HG03159 (cell line): ENCODE results near the gene RHOV.

ENCODE experiments used
- ATAC-seq: cut with Tn5 transposase; IDR thresholded peaks from one replicate; pipeline ENCODE4 v1.9.1; 2021; ENCODE audit warnings: mild to moderate bottlenecking, moderate library complexity; ENCODE audit not compliant: unreplicated experiment

RHOV gene

DNA sequence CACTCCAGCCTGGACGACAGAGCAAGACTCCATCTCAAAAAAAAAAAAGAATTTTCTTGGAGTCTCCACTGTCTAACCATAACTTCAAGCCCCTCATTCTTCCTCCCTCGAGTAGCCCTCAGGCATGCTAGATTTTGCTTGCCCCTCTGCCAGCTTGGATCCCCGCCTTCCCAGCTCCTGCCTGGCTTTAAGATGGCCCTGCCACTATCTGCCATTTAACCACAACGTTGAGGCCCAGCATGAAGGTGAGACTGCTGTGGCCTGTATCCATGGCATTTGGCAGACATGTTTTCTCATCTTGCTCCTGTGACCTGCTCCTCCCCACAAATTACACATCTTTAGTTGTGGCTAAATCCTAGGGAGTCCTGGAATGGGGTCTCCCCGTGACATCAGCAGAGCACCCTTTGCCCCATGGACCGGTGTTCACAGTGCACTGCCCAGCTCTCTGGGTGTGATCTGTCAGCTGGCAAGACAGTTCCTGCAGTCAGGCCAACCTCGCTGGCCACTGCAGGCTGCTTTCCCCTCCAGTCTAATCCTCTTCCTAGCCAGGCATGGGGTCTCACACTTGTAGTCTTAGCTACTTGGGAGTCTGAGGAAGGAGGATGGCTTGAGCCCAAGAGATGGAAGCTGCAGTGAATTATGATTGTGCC is 30.6 kb upstream of the RHOV start:
- no peak for ATAC-seq

DNA sequence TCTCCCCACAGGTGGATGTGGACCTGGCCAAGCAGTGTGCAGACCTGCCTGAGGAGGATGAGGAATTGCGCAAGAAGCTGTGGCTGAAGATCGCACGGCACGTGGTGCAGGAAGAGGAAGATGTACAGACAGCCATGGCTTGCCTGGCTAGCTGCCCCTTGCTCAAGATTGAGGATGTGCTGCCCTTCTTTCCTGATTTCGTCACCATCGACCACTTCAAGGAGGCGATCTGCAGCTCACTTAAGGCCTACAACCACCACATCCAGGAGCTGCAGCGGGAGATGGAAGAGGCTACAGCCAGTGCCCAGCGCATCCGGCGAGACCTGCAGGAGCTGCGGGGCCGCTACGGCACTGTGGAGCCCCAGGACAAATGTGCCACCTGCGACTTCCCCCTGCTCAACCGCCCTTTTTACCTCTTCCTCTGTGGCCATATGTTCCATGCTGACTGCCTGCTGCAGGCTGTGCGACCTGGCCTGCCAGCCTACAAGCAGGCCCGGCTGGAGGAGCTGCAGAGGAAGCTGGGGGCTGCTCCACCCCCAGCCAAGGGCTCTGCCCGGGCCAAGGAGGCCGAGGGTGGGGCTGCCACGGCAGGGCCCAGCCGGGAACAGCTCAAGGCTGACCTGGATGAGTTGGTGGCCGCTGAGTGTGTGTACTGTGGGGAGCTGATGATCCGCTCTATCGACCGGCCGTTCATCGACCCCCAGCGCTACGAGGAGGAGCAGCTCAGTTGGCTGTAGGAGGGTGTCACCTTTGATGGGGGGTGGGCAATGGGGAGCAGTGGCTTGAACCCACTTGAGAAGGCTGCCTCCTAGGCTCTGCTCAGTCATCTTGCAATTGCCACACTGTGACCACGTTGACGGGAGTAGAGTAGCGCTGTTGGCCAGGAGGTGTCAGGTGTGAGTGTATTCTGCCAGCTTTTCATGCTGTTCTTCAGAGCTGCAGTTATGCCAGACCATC is 28.8 kb upstream of the RHOV start:
- no peak for ATAC-seq

DNA sequence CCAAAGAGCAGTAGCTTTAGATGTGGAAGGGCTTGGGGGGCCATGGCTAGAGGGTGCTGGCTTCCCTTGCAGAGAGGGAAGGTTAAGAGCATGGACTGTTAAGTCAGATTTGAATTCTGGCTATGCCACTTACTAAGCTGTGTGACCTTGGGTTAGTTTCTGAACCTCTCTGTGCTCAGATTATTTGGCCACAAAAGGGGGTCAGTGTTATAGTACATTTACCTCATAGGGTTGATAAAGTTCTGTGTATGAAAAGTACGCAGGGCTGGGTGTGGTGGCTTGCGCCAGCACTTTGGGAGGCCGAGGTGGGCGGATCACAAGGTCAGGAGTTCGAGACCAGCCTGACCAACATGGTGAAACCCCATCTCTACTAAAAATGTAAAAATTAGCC is 27.0 kb upstream of the RHOV start:
- no peak for ATAC-seq

DNA sequence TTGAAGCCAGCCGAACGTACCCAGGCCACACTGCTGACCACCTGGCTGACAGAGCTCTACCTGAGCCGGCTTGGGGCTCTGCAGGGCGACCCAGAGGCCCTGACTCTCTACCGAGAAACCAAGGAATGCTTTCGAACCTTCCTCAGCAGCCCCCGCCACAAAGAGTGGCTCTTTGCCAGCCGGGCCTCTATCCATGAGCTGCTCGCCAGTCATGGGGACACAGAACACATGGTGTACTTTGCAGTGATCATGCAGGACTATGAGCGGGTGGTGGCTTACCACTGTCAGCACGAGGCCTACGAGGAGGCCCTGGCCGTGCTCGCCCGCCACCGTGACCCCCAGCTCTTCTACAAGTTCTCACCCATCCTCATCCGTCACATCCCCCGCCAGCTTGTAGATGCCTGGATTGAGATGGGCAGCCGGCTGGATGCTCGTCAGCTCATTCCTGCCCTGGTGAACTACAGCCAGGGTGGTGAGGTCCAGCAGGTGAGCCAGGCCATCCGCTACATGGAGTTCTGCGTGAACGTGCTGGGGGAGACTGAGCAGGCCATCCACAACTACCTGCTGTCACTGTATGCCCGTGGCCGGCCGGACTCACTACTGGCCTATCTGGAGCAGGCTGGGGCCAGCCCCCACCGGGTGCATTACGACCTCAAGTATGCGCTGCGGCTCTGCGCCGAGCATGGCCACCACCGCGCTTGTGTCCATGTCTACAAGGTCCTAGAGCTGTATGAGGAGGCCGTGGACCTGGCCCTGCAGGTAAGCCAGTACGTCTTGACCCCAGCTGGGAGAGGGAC is 26.4 kb upstream of the RHOV start:
- no peak for ATAC-seq

DNA sequence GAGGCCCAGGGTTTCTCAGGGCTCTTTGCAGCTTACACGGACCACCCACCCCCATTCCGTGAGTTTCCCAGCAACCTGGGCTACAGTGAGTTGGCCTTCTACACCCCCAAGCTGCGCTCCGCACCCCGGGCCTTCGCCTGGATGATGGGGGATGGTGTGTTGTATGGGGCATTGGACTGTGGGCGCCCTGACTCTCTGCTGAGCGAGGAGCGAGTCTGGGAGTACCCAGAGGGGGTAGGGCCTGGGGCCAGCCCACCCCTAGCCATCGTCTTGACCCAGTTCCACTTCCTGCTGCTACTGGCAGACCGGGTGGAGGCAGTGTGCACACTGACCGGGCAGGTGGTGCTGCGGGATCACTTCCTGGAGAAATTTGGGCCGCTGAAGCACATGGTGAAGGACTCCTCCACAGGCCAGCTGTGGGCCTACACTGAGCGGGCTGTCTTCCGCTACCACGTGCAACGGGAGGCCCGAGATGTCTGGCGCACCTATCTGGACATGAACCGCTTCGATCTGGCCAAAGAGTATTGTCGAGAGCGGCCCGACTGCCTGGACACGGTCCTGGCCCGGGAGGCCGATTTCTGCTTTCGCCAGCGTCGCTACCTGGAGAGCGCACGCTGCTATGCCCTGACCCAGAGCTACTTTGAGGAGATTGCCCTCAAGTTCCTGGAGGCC is 25.6 kb upstream of the RHOV start:
- no peak for ATAC-seq

DNA sequence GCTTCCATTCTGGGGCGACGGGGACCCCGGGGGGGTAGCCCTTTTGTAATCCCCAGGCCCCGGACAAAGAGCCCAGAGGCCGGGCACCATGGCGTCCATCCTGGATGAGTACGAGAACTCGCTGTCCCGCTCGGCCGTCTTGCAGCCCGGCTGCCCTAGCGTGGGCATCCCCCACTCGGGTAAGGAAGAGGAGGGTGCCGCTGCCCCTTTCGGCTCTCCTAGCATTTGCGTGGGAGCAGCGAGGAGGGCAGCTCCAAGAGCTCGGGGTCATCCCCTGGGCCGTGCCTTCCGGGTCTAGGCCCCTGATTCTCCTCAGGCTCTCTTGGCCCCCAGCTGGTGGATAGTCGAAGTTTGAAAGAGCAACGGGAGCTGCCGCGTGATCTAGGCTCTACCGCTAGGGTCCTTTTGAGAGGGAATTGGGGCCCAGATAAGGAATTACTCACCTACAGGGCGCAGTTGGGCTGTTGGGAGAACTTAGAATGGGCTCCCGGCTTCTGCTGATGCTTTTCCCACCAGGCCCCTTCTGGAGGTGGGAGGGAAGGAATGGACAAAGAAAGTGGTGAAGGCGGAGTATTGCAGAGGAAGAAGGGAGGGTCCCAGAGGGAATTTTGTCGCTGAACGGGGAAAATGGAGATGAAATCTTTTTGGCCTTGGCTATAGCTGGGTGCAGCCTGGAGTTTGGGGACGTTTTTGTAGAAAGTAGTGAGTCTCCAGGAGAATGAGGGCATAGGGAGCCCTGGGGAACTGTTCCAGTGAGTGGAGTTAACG is 20.8 kb upstream of the RHOV start:
- peak; percentile 53 for ATAC-seq

DNA sequence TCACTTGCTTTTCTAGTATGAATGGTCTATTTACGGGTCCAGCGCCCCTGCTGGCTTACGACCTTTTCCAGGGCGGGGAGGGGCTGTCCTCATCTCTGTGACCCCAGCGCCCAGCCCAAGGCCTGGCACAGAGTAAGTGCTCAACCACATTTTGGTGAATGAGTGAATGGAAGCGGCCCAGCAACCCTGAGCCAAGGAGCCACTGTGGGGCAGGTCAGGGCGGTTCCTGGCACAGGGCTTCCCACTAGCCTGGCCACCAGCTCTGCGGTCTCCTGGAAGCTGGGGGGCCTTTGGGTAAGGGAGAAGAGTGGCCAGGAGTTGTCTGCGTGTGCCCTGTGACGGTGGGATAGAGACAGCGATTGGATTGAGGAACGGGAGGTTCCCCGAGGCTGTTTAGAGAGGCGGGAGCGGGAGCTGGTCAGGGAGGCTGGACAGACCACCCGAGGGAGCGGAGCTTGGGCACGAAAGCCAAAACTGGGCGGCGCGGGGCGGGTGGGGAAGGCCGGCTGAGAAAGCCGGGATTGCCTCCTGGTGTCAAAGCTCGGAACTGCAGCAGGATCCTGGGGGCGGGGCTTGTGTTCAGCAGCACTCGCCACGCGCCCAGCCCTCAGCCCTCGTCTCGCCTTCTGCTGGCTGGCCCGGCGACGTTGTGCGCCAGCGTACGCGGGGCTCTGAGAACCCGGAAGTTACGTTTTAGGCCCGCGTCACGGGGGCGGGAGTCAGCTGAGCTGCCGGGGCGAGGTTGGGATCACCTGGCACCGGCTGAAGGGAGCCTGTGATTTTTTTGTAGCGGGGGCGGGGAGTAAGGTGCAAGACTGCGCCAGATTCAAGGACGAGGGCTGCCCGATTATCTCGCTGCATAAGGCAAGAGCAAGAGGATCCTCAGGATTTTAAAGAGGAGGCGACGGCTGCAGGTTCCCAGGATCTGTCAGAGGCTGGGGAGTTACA is 20.0 kb upstream of the RHOV start, which contains the start of gene VPS18:
Gene VPS18 (plus strand): TSS at position 718 of the 948 bp plus-strand sequence. CDS start 319 bp downstream, outside the sequence.
- peak; percentile 91 for ATAC-seq

DNA sequence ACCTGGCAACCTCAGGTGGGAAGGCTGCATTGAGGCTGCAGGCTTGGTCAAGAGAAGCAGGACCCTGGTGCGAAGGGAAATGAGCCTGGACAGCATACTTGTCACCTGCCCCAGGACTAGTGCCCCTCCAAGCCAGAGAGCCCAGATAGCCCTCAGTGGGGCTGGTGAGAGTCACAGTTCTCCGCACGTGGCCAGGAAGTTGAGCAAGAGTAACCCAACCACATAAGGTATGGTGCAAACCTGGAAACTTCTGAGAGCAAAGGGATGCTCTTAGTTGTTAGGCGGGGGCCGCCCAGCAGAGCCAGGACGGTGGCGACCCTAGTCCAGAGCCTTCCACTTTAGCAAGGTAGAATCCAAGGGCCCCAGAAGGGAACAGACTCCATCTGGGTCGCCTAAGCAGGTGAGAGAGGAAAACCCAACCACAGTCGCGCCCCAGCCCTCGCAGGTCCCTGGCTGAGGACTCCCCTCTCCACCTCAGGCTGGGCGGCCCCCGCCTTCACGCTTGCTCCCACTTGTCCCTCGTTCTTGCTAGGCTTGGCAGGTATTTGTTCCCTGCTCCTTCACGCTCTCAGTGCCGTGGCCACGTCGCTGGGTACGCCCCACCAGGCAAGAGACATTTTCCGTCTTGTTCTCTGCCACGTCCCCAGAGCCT is 19.1 kb upstream of the RHOV start:
- ATAC-seq: no peak

DNA sequence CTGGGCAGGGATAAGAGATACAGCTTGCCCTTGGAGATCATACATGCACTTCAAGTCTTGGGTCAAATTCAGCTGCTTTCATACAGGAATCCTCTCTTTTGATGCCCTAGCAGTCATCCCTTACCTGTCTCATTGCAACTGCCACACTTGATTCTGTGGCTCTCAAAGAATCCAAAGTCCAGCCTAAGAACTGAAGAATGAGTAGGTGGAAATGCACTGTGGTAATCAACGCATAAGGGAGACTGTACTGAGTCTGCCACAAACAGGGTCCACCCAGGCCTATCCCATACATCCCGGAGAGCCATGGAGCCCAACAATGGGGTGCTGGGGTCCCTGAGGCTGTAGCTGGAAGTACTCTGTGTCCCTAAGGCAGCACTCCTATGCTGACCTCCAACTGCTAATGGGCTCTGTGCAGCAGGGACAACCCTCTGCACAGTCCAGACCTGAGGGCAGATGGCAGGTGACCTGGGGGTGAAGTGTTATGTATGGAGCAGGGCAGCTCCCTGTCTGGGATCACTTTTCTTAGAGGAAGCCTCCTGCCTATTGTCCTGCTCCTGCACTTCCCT is 18.5 kb upstream of the RHOV start:
- ATAC-seq: no peak

DNA sequence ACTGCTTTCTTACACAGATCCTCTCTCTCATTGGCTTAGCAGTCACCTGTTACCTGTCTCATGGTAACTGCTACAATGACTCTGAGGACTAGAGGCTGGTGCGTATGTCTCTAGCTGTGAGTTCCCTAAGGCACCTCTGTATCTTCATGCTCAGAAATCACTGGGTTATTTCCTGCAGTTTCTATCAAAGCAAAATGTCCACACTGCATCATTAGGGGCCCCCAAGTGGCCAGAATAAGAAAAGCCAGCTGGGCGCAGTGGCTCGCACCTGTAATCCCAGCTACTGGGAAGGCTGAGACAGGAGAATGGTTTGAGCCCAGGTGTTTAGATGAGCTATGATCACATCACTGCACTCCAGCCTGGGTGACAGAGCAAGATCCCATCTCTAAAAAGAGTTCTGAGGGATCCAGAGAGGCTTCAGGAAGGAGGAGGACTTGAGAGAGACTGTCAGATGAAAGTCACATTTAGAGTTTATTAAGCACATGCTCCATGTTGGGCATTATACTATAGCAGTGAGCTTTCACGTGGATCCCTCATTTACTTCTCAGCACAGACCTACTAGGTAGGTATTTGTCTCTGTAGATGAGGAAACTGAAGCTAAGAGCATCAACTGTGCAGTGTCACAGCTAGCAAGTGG is 17.9 kb upstream of the RHOV start:
- no peak for ATAC-seq

DNA sequence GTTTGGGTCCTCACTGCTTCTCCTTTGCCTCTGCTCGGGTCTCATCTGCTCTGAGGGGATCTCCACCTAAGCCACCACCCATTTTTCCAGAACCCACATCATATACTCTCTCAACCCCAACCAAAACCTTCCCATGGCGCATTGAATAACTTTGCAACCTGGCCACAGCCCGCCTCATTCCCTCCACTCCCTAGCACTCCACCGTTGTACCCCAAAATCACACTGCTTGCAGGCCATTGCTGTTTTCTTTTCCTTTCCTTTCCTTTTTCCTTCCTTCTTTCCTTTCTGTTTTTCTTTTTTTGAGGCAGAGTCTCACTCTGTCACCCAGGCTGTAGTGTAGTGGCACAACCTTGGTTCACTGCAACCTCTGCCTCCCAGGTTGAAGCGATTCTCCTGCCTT is 17.1 kb upstream of the RHOV start:
- ATAC-seq: no peak

DNA sequence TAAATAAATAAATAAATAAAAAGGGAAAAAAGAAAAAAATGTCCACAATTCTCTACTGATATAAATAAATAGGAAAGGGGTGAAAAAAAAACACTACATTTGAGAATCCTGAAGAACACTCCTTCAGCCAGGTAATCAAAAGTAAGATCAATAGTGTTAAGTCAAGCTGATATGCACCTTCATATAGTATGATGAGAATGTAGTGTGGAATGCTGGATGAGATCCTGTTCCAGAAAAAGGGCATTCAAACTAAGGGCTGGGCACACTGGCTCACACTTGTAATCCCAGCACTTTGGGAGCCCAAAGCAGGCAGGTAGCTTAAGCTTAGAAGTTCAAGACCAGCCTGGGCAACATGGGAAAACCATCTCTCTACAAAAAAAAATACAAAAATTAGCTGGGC is 15.1 kb upstream of the RHOV start:
- no peak for ATAC-seq

DNA sequence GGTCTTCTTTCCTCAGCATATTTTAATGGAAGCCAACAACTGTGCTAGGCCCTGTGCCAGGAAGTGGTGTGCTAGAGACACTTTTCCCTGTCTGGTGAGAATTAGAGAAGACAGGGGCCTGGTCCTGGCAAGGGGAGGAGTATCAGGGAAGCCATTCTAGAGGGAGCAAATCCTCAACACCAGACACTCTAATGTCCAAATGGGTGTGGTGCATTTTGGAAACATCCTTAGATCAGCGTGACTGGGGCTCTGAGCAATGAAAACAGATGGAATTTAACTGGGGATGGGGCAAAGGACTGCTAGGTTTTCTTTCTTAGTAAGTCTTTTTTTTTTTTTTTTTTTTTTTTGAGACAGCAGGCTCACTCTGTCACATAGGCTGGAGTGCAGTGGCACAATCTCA is 12.6 kb upstream of the RHOV start:
- no peak for ATAC-seq

DNA sequence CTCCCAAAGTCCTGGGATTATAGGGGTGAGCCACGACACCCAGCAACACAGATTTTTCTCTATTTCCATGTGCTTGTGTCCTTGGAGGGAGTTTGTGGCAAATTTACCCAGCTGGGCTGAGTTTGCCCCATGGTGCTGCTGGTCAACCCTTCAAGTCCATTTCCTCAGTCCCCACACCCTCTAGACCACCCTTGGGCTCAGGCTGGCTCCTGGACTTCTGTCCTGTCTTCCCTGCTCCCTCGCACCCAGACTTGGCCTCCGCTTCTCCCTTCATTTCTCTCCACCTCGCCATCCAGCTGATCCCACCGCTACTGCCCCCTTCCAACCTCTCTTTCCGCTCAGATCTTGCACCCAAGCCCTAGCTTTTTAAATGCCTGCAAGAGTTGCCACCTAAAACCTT is 7.3 kb upstream of the RHOV start:
- ATAC-seq: no peak

DNA sequence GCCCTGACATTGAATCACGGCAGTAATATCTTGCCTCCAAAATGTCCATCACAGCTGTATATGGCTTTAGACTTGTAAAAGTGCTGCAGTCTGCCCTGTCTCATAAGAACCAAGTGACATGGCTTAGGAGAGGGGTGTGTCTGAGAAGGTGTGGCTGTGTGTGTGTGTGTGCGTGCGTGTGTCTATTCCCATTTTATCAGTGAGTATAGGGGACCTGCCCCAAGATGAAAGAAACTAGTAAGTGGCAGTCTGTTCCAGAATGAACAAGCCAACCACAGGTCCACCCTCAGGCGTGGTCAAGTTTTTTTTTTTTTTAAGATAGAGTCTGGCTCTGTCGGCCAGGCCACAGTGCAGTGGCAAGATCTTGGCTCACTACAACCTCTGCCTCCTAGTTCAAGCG is 5.6 kb upstream of the RHOV start:
- no peak for ATAC-seq

DNA sequence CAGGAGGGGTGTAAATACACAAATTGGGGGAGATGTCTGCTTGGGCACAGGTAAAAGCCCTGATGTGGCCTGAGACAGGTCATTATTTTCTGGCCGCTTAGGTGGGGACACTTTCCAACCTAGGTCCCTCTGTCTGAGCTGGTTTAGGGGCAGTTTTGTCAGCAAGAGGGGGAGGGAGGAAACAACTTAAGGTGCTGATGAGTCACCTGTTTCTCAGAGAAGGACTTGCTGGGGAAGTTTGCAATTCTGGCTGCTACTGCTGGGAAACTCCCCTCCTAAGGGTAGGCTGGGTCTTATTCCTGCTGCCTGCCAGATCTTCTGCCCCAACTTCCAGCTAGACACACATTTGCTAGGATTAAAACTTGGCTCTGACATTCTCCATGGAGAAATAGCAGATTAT is 4.8 kb upstream of the RHOV start:
- ATAC-seq: no peak

DNA sequence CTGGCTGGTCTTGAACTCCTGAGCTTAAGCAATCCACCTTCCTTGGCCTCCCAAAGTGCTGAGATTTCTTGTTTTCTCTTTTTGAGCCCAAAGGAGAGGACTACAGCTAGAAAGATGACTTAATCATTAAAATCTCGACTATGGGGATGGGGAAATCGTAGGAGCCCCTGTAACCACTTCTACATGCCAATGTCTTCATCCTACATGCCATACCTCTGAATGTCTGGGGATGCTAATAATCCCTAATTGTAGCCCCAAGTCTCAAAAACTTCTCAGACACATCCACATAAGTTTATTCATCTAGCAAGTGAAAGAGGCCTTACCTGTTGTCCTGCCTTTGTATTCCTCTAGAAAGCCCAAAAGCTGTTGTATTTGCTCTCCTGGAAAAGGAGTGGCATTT is 3.7 kb upstream of the RHOV start:
- ATAC-seq: no peak
